Chondrocyte (in vitro differentiated cells): ENCODE results near the gene HSPG2. TPM values are rescaled to one million over a fixed set of nuclear protein-coding genes. Genes with fewer than 3 reads are reported as not detected.

ENCODE experiments used
- DNase-seq: peaks from one replicate; pipeline ENCODE4 v3.0.0; 2021; ENCODE audit warnings: mixed read lengths, low spot score
- H3K27ac Mint-ChIP-seq: one replicate; pipeline ENCODE4 v1.8.0; 2021; ENCODE audit warnings: mild to moderate bottlenecking, moderate library complexity, mixed read lengths; ENCODE audit not compliant: unreplicated experiment
- H3K27me3 Mint-ChIP-seq: 2 replicates; pipeline ENCODE4 v1.8.0; 2021; ENCODE audit warnings: low read depth, mixed read lengths
- H3K36me3 Mint-ChIP-seq: 2 replicates; pipeline ENCODE4 v1.8.0; 2021; ENCODE audit warnings: low read depth, mixed read lengths
- H3K4me1 Mint-ChIP-seq: 2 replicates; pipeline ENCODE4 v1.8.0; 2021; ENCODE audit warnings: low read depth, mild to moderate bottlenecking, mixed read lengths
- H3K4me3 Mint-ChIP-seq: one replicate; pipeline ENCODE4 v1.8.0; 2021; ENCODE audit warnings: mild to moderate bottlenecking, moderate library complexity, mixed read lengths; ENCODE audit not compliant: unreplicated experiment
- H3K9me3 Mint-ChIP-seq: 2 replicates; pipeline ENCODE4 v1.8.0; 2021; ENCODE audit warnings: low read depth, mixed read lengths
- total RNA-seq: library from RNA; stranded (reverse); gene quantifications from 3 replicates; pipeline ENCODE4 v1.2.1, GENCODE V29; 2021
- TF ChIP-seq, protein P1 (sequence below): fragments of 200-600 bp; sonication (generic); IDR thresholded peaks from 2 replicates; pipeline ENCODE4 v1.5.0; 2021; ENCODE audit warnings: antibody characterized with exemption, mild to moderate bottlenecking, moderate library complexity

HSPG2 gene
- total RNA-seq, 1 donor from 2014 or later = 481 TPM

DNA sequence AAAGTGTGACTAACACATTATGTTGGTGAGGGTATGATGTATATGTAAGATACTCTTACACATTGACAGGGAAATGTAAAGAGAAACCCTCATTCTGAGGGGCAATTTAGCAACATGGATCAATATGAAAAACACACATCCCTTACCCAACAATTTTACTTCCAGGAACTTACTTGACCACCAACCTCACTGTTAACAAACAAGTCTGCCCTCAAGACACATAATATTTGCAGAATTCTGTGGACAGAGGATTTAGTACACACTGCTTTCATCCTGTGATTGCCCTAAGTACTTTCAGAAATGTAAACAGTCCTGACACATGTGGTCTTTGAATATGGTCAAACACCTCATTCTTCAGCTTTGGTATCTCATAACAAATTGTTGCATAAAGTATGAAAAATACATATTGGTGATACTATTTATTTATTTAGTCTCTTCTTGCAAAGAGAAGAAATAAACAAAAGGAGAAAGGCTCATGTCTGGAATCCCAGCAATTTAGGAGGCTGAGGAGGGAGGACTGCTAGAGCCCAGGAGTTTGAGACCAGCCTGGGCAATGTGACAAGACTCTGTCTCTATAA is 161.0 kb downstream of the HSPG2 start:
- Mint-ChIP-seq H3K36me3 (peaks cover 2% of the 10 kb centered on the region), H3K9me3 (peaks cover 4% of the 10 kb centered on the region), H3K27me3 (no peaks in the 10 kb centered on the region), H3K27ac (no peak overlapping the region), H3K4me3 (no peak overlapping the region), H3K4me1 (peaks cover 30% of the 10 kb centered on the region)
- TF ChIP-seq, protein P1, sequence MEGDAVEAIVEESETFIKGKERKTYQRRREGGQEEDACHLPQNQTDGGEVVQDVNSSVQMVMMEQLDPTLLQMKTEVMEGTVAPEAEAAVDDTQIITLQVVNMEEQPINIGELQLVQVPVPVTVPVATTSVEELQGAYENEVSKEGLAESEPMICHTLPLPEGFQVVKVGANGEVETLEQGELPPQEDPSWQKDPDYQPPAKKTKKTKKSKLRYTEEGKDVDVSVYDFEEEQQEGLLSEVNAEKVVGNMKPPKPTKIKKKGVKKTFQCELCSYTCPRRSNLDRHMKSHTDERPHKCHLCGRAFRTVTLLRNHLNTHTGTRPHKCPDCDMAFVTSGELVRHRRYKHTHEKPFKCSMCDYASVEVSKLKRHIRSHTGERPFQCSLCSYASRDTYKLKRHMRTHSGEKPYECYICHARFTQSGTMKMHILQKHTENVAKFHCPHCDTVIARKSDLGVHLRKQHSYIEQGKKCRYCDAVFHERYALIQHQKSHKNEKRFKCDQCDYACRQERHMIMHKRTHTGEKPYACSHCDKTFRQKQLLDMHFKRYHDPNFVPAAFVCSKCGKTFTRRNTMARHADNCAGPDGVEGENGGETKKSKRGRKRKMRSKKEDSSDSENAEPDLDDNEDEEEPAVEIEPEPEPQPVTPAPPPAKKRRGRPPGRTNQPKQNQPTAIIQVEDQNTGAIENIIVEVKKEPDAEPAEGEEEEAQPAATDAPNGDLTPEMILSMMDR = no peak
- no peak for DNase-seq

DNA sequence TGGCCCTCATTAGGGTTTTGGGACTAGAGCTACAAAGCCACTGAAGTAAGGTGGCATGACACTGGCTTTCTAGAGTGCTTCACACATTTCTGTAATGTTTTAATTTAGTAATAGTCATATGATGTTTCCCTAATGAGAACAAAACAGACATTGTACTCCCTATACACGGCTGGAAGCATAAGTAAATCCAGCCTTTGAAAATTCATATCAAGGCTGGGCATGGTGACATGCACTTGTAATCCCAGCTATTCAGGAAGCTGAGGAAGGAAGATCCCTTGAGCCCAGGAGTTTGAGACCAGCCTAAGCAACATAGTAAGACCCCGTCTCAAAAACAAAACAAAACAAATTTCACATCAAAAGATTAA is 161.6 kb downstream of the HSPG2 start:
- Mint-ChIP-seq H3K4me3 (no peak overlapping the region), H3K27ac (no peak overlapping the region), H3K9me3 (peaks cover 4% of the 10 kb centered on the region), H3K36me3 (peaks cover 2% of the 10 kb centered on the region), H3K27me3 (no peaks in the 10 kb centered on the region), H3K4me1 (peaks cover 30% of the 10 kb centered on the region)
- TF ChIP-seq, protein P1 = no peak
- no peak for DNase-seq

DNA sequence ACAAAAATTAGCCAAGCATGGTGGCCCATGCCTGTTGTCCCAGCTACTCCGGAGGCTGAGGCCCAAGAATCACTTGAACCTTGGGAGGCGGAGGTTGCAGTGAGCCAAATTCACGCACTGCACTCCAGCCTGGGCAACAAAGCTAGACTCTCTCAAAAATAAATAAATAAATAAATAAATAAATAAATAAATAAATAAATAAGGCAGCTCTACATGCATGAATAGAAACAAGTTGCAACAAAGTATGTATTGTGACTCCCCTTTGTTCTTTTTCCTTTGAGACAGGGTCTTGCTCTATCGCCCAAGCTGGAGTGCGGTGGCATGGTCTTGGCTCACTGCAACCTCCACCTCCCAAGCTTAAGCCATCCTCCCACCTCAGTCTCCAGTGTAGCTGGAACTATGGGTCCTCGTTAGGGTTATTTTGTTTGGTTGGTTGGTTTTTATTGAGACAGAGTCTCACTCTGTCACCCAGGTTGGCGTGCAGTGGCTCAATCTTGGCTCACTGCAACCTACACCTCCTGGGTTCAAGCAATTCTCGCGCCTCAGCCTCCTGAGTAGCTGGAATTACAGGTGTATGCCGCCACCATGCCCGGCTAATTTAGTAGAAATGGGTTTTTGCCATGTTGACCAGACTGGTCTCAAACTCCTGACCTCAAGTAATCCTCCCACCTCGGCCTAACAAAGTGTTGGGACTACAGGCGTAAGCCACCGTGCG is 162.1 kb downstream of the HSPG2 start:
- Mint-ChIP-seq H3K36me3 (peaks cover 2% of the 10 kb centered on the region), H3K9me3 (peaks cover 4% of the 10 kb centered on the region), H3K4me1 (peaks cover 27% of the 10 kb centered on the region), H3K4me3 (no peak overlapping the region), H3K27me3 (no peaks in the 10 kb centered on the region), H3K27ac (no peak overlapping the region)
- TF ChIP-seq, protein P1 = no peak
- DNase-seq = no peak

DNA sequence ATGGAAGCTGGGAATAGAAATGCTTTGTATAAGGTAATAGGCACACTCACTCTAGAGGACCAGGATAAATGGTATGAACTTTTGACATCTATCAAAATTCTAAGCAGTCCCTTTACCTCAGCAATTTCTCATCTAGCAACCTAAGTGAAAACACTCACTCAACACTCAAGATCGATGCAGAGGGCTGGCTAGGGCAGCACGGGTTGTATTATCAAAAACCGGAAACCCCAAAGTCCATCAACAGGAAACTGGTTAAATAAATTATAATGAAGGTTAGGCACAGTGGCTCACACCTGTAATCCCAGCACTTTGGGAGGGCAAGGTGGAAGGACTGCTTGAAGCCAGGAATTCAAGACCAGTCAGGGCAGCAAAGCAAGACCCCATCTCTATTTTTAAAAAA is 163.5 kb downstream of the HSPG2 start:
- Mint-ChIP-seq H3K27me3 (no peaks in the 10 kb centered on the region), H3K36me3 (peaks cover 2% of the 10 kb centered on the region), H3K4me3 (no peak overlapping the region), H3K9me3 (peaks cover 4% of the 10 kb centered on the region), H3K4me1 (peaks cover 25% of the 10 kb centered on the region), H3K27ac (no peak overlapping the region)
- TF ChIP-seq, protein P1 = no peak
- no peak for DNase-seq

Other genes with a start within 250 kb of the HSPG2 start
- 54.5 to 58.3 TPM (median 56.1 TPM) in 3 replicates for gene USP48, start 154.2 kb downstream of the HSPG2 start, total RNA-seq
- gene LDLRAD2, start 125.0 kb downstream of the HSPG2 start, total RNA-seq = 0.07 to 0.23 TPM in 2 of 3 replicates, not detected in the other
- not detected in 3 replicates for gene CELA3B, start 39.7 kb upstream of the HSPG2 start, total RNA-seq
- not detected in 3 replicates for gene CELA3A, start 64.3 kb upstream of the HSPG2 start, total RNA-seq
- 250 to 272 TPM (median 259 TPM) in 3 replicates for gene CDC42, start 115.4 kb upstream of the HSPG2 start, total RNA-seq
- gene WNT4, start 205.8 kb upstream of the HSPG2 start, total RNA-seq = 0.05 to 0.46 TPM (median 0.08 TPM) in 3 replicates